GM18867 (cell line): ENCODE results near the gene SNCAIP.
A peak's percentile ranks its signal among the peaks of the same experiment; 100 is the strongest.

Source experiments
- ATAC-seq: cut with Tn5 transposase; IDR thresholded peaks from one replicate; pipeline ENCODE4 v1.9.1; 2021; ENCODE audit warnings: mild to moderate bottlenecking, moderate library complexity; ENCODE audit not compliant: unreplicated experiment

The SNCAIP gene

GRCh38 chr5:122421374-122422079 is 109.5 kb downstream of the SNCAIP start:
- peak; percentile 93 for ATAC-seq

- no peak for ATAC-seq
Measured at GRCh38 chr5:122423221-122423620, 111.2 kb downstream of the SNCAIP start.

GRCh38 chr5:122424132-122424531 is 112.1 kb downstream of the SNCAIP start:
- ATAC-seq: no peak

- ATAC-seq: no peak
Measured at GRCh38 chr5:122426301-122426700, 114.3 kb downstream of the SNCAIP start.

GRCh38 chr5:122427621-122428020 is 115.6 kb downstream of the SNCAIP start:
- no peak for ATAC-seq

- no peak for ATAC-seq
Measured at GRCh38 chr5:122429545-122430318, 117.7 kb downstream of the SNCAIP start.

- no peak for ATAC-seq
Measured at GRCh38 chr5:122430319-122430586, 118.2 kb downstream of the SNCAIP start.

- no peak for ATAC-seq
Measured at GRCh38 chr5:122431298-122431697, 119.3 kb downstream of the SNCAIP start.

- no peak for ATAC-seq
Measured at GRCh38 chr5:122434205-122434970, 122.4 kb downstream of the SNCAIP start.

GRCh38 chr5:122435234-122435633 is 123.2 kb downstream of the SNCAIP start:
- no peak for ATAC-seq

GRCh38 chr5:122435761-122436160 is 123.7 kb downstream of the SNCAIP start:
- ATAC-seq: no peak

GRCh38 chr5:122436615-122437014 is 124.6 kb downstream of the SNCAIP start:
- ATAC-seq: no peak

- no peak for ATAC-seq
Measured at GRCh38 chr5:122439645-122440044, 127.6 kb downstream of the SNCAIP start.

GRCh38 chr5:122442938-122443337 is 130.9 kb downstream of the SNCAIP start:
- peak; percentile 91 for ATAC-seq

- no peak for ATAC-seq
Measured at GRCh38 chr5:122444411-122444810, 132.4 kb downstream of the SNCAIP start.

GRCh38 chr5:122445070-122445469 is 133.0 kb downstream of the SNCAIP start:
- ATAC-seq: no peak

GRCh38 chr5:122447072-122447471 is 135.0 kb downstream of the SNCAIP start:
- no peak for ATAC-seq

GRCh38 chr5:122447879-122448278 is 135.8 kb downstream of the SNCAIP start:
- no peak for ATAC-seq

- no peak for ATAC-seq
Measured at GRCh38 chr5:122454541-122454940, 142.5 kb downstream of the SNCAIP start.

GRCh38 chr5:122455939-122456338 is 143.9 kb downstream of the SNCAIP start:
- ATAC-seq: no peak

- ATAC-seq: no peak
Measured at GRCh38 chr5:122457178-122457826, 145.3 kb downstream of the SNCAIP start.
